Activated CD4-positive, alpha-beta T cell treated with anti-CD3 and anti-CD28 coated beads for 36 hours (primary cell): Measurements from ENCODE around the gene SF3A1. TPM values are rescaled to one million over a fixed set of nuclear protein-coding genes. Genes with fewer than 3 reads are reported as not detected.

Experiments
- ATAC-seq: fragments of 200-7000 bp; cut with Tn5 transposase; one replicate; pipeline ENCODE4 v1.10.0; 2021; ENCODE audit warnings: mild to moderate bottlenecking, moderate library complexity
- CTCF ChIA-PET: fragments of 350-600 bp; sonication (Branson Sonifier 250); formaldehyde crosslinking; loops from one replicate; lab custom pipeline; 2021; ENCODE audit warnings: antibody characterized with exemption; lab: Charles Lee
- POLR2A ChIA-PET: fragments of 350-600 bp; sonication (Branson Sonifier 250); formaldehyde crosslinking; loops from one replicate; lab custom pipeline; 2021; ENCODE audit warnings: antibody characterized with exemption, inconsistent platforms; lab: Charles Lee
- DNase-seq: peaks from one replicate; pipeline ENCODE4 v3.0.0-alpha.2; 2020
- H3K27ac Mint-ChIP-seq: one replicate; pipeline ENCODE4 v1.8.0; 2021; ENCODE audit warnings: mixed read lengths
- H3K27me3 Mint-ChIP-seq: one replicate; pipeline ENCODE4 v1.8.0; 2021; ENCODE audit warnings: mixed read lengths
- H3K36me3 Mint-ChIP-seq: one replicate; pipeline ENCODE4 v1.8.0; 2021; ENCODE audit warnings: low read depth, mixed read lengths
- H3K4me1 Mint-ChIP-seq: one replicate; pipeline ENCODE4 v1.8.0; 2021; ENCODE audit warnings: mixed read lengths
- H3K4me3 Mint-ChIP-seq: one replicate; pipeline ENCODE4 v1.8.0; 2021; ENCODE audit warnings: mild to moderate bottlenecking, moderate library complexity, mixed read lengths
- H3K9me3 Mint-ChIP-seq: one replicate; pipeline ENCODE4 v1.8.0; 2021; ENCODE audit warnings: low read depth, mixed read lengths
- intact Hi-C, 2 experiments: fragments of 100-400 bp; cut with DNase I in 1 of 2; cut with micrococcal nuclease in 1 of 2; formaldehyde crosslinking; loops; one replicate each; pipeline versions ENCODE4 v1.14.2 to v1.15.1; 2022 to 2024; cut with DNase I, micrococcal nuclease
- total RNA-seq, 2 experiments: library from RNA; stranded (reverse); gene quantifications; one replicate each; pipeline ENCODE4 v1.2.3, GENCODE V29; 2021

SF3A1 gene
- total RNA-seq, 2 experiments from 2014 or later = 254 to 499 TPM

- DNase-seq (peak; percentile 69), ATAC-seq (peak; percentile 73)
- ChIA-PET CTCF (interaction anchor here (1.7 kb wide), 1 partner anchor 46 kb away, joined by 10 read pairs; no protein-coding TSS in a partner anchor), POLR2A (interaction anchor here (0.6 to 0.9 kb wide), 2 partner anchors 22 to 45 kb away, joined by 3 read pairs; no protein-coding TSS in a partner anchor)
- Mint-ChIP-seq H3K4me3 (no peak overlapping the region), H3K27me3 (no peaks in the 10 kb centered on the region), H3K27ac (peak overlapping the region; percentile 69), H3K9me3 (no peaks in the 10 kb centered on the region), H3K36me3 (peaks cover 74% of the 10 kb centered on the region), H3K4me1 (peaks cover 43% of the 10 kb centered on the region)
- intact Hi-C loops = no loop called here
Measured at GRCh38 chr22:30333707-30334087, 23.0 kb downstream of the SF3A1 start.

- no peaks in the 10 kb centered on the region for H3K9me3 Mint-ChIP-seq
- ChIA-PET POLR2A (interaction anchor here (0.6 to 0.9 kb wide), 3 partner anchors 15 to 45 kb away, joined by 3 read pairs; no protein-coding TSS in a partner anchor), CTCF (interaction anchor here (1.5 to 1.7 kb wide), 2 partner anchors 11 to 45 kb away, joined by 5 to 10 read pairs; no protein-coding TSS in a partner anchor)
- DNase-seq (no peak), ATAC-seq (peak; percentile 60)
- peaks cover 43% of the 10 kb centered on the region for H3K4me1 Mint-ChIP-seq
- peak overlapping the region; percentile 69 for H3K27ac Mint-ChIP-seq
- H3K36me3 Mint-ChIP-seq = peaks cover 70% of the 10 kb centered on the region
- intact Hi-C loops = no loop called here
- H3K4me3 Mint-ChIP-seq = no peak overlapping the region
- H3K27me3 Mint-ChIP-seq = no peaks in the 10 kb centered on the region
Measured at GRCh38 chr22:30332994-30333706, 23.5 kb downstream of the SF3A1 start.

GRCh38 chr22:30332551-30332950, 24.1 kb downstream of the SF3A1 start:
- no peak overlapping the region for H3K4me3 Mint-ChIP-seq
- H3K27ac Mint-ChIP-seq = peak overlapping the region; percentile 69
- no peaks in the 10 kb centered on the region for H3K27me3 Mint-ChIP-seq
- no peaks in the 10 kb centered on the region for H3K9me3 Mint-ChIP-seq
- ATAC-seq = no peak
- DNase-seq = no peak
- intact Hi-C loops = no loop called here
- ChIA-PET POLR2A (interaction anchor here (0.7 kb wide), 1 partner anchor 15 kb away, joined by 3 read pairs; no protein-coding TSS in a partner anchor), CTCF (interaction anchor here (0.9 to 1.7 kb wide), 3 partner anchors 12 to 55 kb away, joined by 3 to 10 read pairs (median 5); partner anchors contain the start of gene RNF215)
- H3K36me3 Mint-ChIP-seq = peaks cover 65% of the 10 kb centered on the region
- peaks cover 47% of the 10 kb centered on the region for H3K4me1 Mint-ChIP-seq

- H3K27ac Mint-ChIP-seq = no peak overlapping the region
- no peak overlapping the region for H3K4me3 Mint-ChIP-seq
- peaks cover 50% of the 10 kb centered on the region for H3K4me1 Mint-ChIP-seq
- DNase-seq (no peak), ATAC-seq (no peak)
- no peaks in the 10 kb centered on the region for H3K9me3 Mint-ChIP-seq
- ChIA-PET CTCF (interaction anchor here (0.6 to 5.1 kb wide), 6 partner anchors 21 to 220 kb away, joined by 3 to 45 read pairs (median 3); partner anchors contain the start of genes CASTOR1 and RNF215), POLR2A (interaction anchor here (1.0 to 1.8 kb wide), 2 partner anchors 16 to 19 kb away, joined by 4 read pairs; no protein-coding TSS in a partner anchor)
- no peaks in the 10 kb centered on the region for H3K27me3 Mint-ChIP-seq
- intact Hi-C loops = loop anchor here (5.0 kb wide), 2 partner anchors 59 to 491 kb away; partner anchors contain the start of genes ASCC2 (in 1 of the 2) and RNF215 (in 1 of the 2)
- peaks cover 28% of the 10 kb centered on the region for H3K36me3 Mint-ChIP-seq
Measured at GRCh38 chr22:30328466-30329049, 28.1 kb downstream of the SF3A1 start.

GRCh38 chr22:30327864-30328345, 28.8 kb downstream of the SF3A1 start:
- intact Hi-C loops = loop anchor here (1.0 to 5.0 kb wide), 12 partner anchors 21 to 723 kb away; partner anchors contain the start of genes CASTOR1 (in 2 of the 2), RNF215 (in 2 of the 2), SF3A1 (in 2 of the 2) and ASCC2 (in 1 of the 2)
- peak overlapping the region; percentile 82 for H3K4me3 Mint-ChIP-seq
- DNase-seq (no peak), ATAC-seq (no peak)
- ChIA-PET CTCF (interaction anchor here (0.6 to 5.1 kb wide), 6 partner anchors 22 to 220 kb away, joined by 3 to 45 read pairs (median 3); partner anchors contain the start of genes CASTOR1 and RNF215), POLR2A (interaction anchor here (1.8 kb wide), 1 partner anchor 16 kb away, joined by 4 read pairs; no protein-coding TSS in a partner anchor)
- H3K4me1 Mint-ChIP-seq = peaks cover 50% of the 10 kb centered on the region
- H3K27me3 Mint-ChIP-seq = no peaks in the 10 kb centered on the region
- peaks cover 27% of the 10 kb centered on the region for H3K36me3 Mint-ChIP-seq
- H3K9me3 Mint-ChIP-seq = no peaks in the 10 kb centered on the region
- H3K27ac Mint-ChIP-seq = peak overlapping the region; percentile 89

GRCh38 chr22:30326706-30327362, 29.9 kb downstream of the SF3A1 start, which contains the start of gene TBC1D10A:
Gene TBC1D10A (minus strand): TSS chr22:30326941. CDS start chr22:30326881, 60 bp downstream.
- Mint-ChIP-seq H3K36me3 (peaks cover 18% of the 10 kb centered on the region), H3K4me1 (peaks cover 45% of the 10 kb centered on the region), H3K4me3 (peak within 1 kb of the TSS; percentile 82), H3K27ac (peak within 1 kb of the TSS; percentile 89), H3K27me3 (no peaks in the 10 kb centered on the region), H3K9me3 (no peaks in the 10 kb centered on the region)
- POLR2A ChIA-PET = interaction anchor here (0.6 to 1.8 kb wide), 10 partner anchors 9 to 489 kb away, joined by 3 to 6 read pairs (median 4); partner anchors contain the start of genes ASCC2, CCDC157, SEC14L2 and SF3A1
- intact Hi-C loops = loop anchor here (1.0 to 5.0 kb wide), 12 partner anchors 20 to 722 kb away; partner anchors contain the start of genes CASTOR1 (in 2 of the 2), RNF215 (in 2 of the 2), SF3A1 (in 2 of the 2) and ASCC2 (in 1 of the 2)
- ATAC-seq = peak; percentile 87
- DNase-seq = peak; percentile 97
- CTCF ChIA-PET = interaction anchor here (0.6 to 5.1 kb wide), 10 partner anchors 8 to 91 kb away, joined by 3 to 45 read pairs (median 4); partner anchors contain the start of gene CASTOR1

GRCh38 chr22:30326255-30326705, 30.4 kb downstream of the SF3A1 start:
- peak; percentile 6 for ATAC-seq
- peaks cover 20% of the 10 kb centered on the region for H3K36me3 Mint-ChIP-seq
- intact Hi-C loops = loop anchor here (2.0 to 5.0 kb wide), 6 partner anchors 19 to 721 kb away; partner anchors contain the start of genes ASCC2 (in 1 of the 2), CASTOR1 (in 1 of the 2), CCDC157 (in 1 of the 2) and RNF215 (in 1 of the 2)
- peak overlapping the region; percentile 82 for H3K4me3 Mint-ChIP-seq
- H3K27me3 Mint-ChIP-seq = no peaks in the 10 kb centered on the region
- no peaks in the 10 kb centered on the region for H3K9me3 Mint-ChIP-seq
- H3K4me1 Mint-ChIP-seq = peaks cover 50% of the 10 kb centered on the region
- DNase-seq = no peak
- ChIA-PET CTCF (interaction anchor here (0.6 to 5.1 kb wide), 11 partner anchors 8 to 91 kb away, joined by 3 to 45 read pairs (median 4); partner anchors contain the start of gene CASTOR1), POLR2A (interaction anchor here (0.6 to 1.8 kb wide), 8 partner anchors 8 to 488 kb away, joined by 3 to 6 read pairs (median 4); partner anchors contain the start of genes ASCC2, CCDC157 and SF3A1)
- H3K27ac Mint-ChIP-seq = peak overlapping the region; percentile 71

GRCh38 chr22:30325724-30326254, 30.9 kb downstream of the SF3A1 start:
- ChIA-PET POLR2A (interaction anchor here (0.6 kb wide), 2 partner anchors 25 kb away, joined by 5 to 11 read pairs; no protein-coding TSS in a partner anchor), CTCF (interaction anchor here (0.6 to 5.1 kb wide), 7 partner anchors 13 to 218 kb away, joined by 3 to 45 read pairs (median 4); partner anchors contain the start of gene CASTOR1)
- ATAC-seq (no peak), DNase-seq (no peak)
- Mint-ChIP-seq H3K27me3 (no peaks in the 10 kb centered on the region), H3K27ac (peak overlapping the region; percentile 71), H3K9me3 (no peaks in the 10 kb centered on the region), H3K36me3 (peaks cover 19% of the 10 kb centered on the region), H3K4me1 (peaks cover 54% of the 10 kb centered on the region), H3K4me3 (peak overlapping the region; percentile 82)
- intact Hi-C loops = loop anchor here (1.0 to 5.0 kb wide), 7 partner anchors 10 to 721 kb away; partner anchors contain the start of genes ASCC2 (in 1 of the 2), CASTOR1 (in 1 of the 2), CCDC157 (in 1 of the 2) and RNF215 (in 1 of the 2)

- ChIA-PET POLR2A (interaction anchor here (0.6 to 1.8 kb wide), 2 partner anchors 9 to 25 kb away, joined by 7 to 11 read pairs; no protein-coding TSS in a partner anchor), CTCF (interaction anchor here (0.6 to 5.1 kb wide), 6 partner anchors 12 to 218 kb away, joined by 3 to 45 read pairs (median 4); partner anchors contain the start of gene CASTOR1)
- ATAC-seq = no peak
- DNase-seq = no peak
- intact Hi-C loops = loop anchor here (1.0 to 5.0 kb wide), 3 partner anchors 10 to 488 kb away; partner anchors contain the start of genes ASCC2 (in 1 of the 2) and RNF215 (in 1 of the 2)
- Mint-ChIP-seq H3K36me3 (peaks cover 17% of the 10 kb centered on the region), H3K27me3 (no peaks in the 10 kb centered on the region), H3K9me3 (no peaks in the 10 kb centered on the region), H3K27ac (peak overlapping the region; percentile 71), H3K4me3 (peak overlapping the region; percentile 82), H3K4me1 (peaks cover 59% of the 10 kb centered on the region)
Measured at GRCh38 chr22:30325065-30325720, 31.5 kb downstream of the SF3A1 start.
